H1 (cell line): ENCODE data around the gene PSMG2. TPM values are rescaled to one million over a fixed set of nuclear protein-coding genes. Genes with fewer than 3 reads are reported as not detected.

Experiments
- CTCF ChIA-PET: fragments of 300-600 bp; sonication (Branson Sonifier 250); formaldehyde crosslinking; loops from one replicate; lab custom pipeline; 2021; ENCODE audit not compliant: partially characterized antibody; lab: Charles Lee
- POLR2A ChIA-PET: fragments of 300-600 bp; sonication (Branson Sonifier 250); formaldehyde crosslinking; loops from one replicate; lab custom pipeline; 2021; ENCODE audit warnings: inconsistent platforms; ENCODE audit not compliant: partially characterized antibody; lab: Charles Lee
- DNase-seq, 2 experiments: peaks; one replicate each; pipeline versions ENCODE4 v3.0.0 to v3.0.0-alpha.2; 2010 to 2022; ENCODE audit warnings: low spot score in 2 of 2, low read depth in 1 of 2, mixed read lengths in 1 of 2
- FAIRE-seq: peaks from 2 replicates; lab custom pipeline; 2011; peaks lifted over from hg19 to GRCh38; lab: Jason Lieb, UNC
- H2AFZ ChIP-seq: 2 replicates; pipeline ENCODE4 v1.8.1; 2012; ENCODE audit warnings: low read length, inconsistent platforms
- H2AK5ac ChIP-seq: 2 replicates; pipeline ENCODE4 v1.6.1; 2013; ENCODE audit warnings: low read depth, low read length
- H2BK120ac ChIP-seq: replicated peaks from 2 replicates; pipeline ENCODE3; 2013; ENCODE audit warnings: low read depth, low read length, inconsistent platforms
- H2BK12ac ChIP-seq: 2 replicates; pipeline ENCODE4 v1.6.1; 2013; ENCODE audit warnings: low read depth, low read length
- H2BK15ac ChIP-seq: 2 replicates; pipeline ENCODE4 v1.6.1; 2013; ENCODE audit warnings: low read length
- H2BK20ac ChIP-seq: 2 replicates; pipeline ENCODE4 v1.6.1; 2013; ENCODE audit warnings: low read length
- H2BK5ac ChIP-seq: 2 replicates; pipeline ENCODE4 v1.6.1; 2013; ENCODE audit warnings: low read depth, low read length
- H3K14ac ChIP-seq: 2 replicates; pipeline ENCODE4 v1.6.1; 2013; ENCODE audit warnings: inconsistent platforms; ENCODE audit not compliant: insufficient read length
- H3K18ac ChIP-seq: 2 replicates; pipeline ENCODE4 v1.6.1; 2013; ENCODE audit warnings: low read length; ENCODE audit errors: extremely low read depth
- H3K23ac ChIP-seq: 2 replicates; pipeline ENCODE4 v1.6.1; 2013; ENCODE audit warnings: inconsistent platforms; ENCODE audit not compliant: insufficient read length
- H3K23me2 ChIP-seq: 2 replicates; pipeline ENCODE4 v1.6.1; 2013; ENCODE audit warnings: low read depth, low read length
- H3K27ac ChIP-seq: 2 replicates; pipeline ENCODE4 v1.6.1; 2011; ENCODE audit warnings: low read depth, low read length, inconsistent platforms
- H3K27me3 ChIP-seq, 4 experiments: replicated peaks in 1 of 4; 1 replicate in 1 of 4; 2 replicates in 3 of 4; pipeline versions ENCODE4 v1.6.1 to v1.8.1; 2011 to 2013; ENCODE audit warnings: low read length in 3 of 4, mild to moderate bottlenecking in 3 of 4, inconsistent platforms in 2 of 4, mixed read lengths in 2 of 4, moderate library complexity in 1 of 4; ENCODE audit not compliant: control insufficient read depth in 3 of 4, insufficient read depth in 3 of 4; ENCODE audit errors: extremely low read depth in 1 of 4
- H3K36me3 ChIP-seq, 4 experiments: 2 replicates each; pipeline versions ENCODE4 v1.6.1 to v1.8.1; 2011 to 2013; ENCODE audit warnings: mild to moderate bottlenecking in 4 of 4, low read length in 3 of 4, moderate library complexity in 2 of 4, control low read depth in 1 of 4, inconsistent platforms in 1 of 4; ENCODE audit not compliant: insufficient read depth in 4 of 4, control insufficient read depth in 2 of 4
- H3K4ac ChIP-seq: replicated peaks from 2 replicates; pipeline ENCODE3; 2013; ENCODE audit warnings: low read length, low read depth, mixed read lengths, inconsistent platforms; ENCODE audit not compliant: insufficient read length
- H3K4me1 ChIP-seq, 4 experiments: replicated peaks in 1 of 4; 1 replicate in 1 of 4; 2 replicates in 3 of 4; pipeline versions ENCODE4 v1.6.1 to v1.8.1; 2011 to 2013; ENCODE audit warnings: low read length in 3 of 4, inconsistent platforms in 2 of 4, mixed read lengths in 1 of 4; ENCODE audit not compliant: insufficient read depth in 4 of 4, control insufficient read depth in 3 of 4
- H3K4me2 ChIP-seq, 2 experiments: 2 replicates each; pipeline versions ENCODE4 v1.6.1 to v1.8.1; 2011 to 2013; ENCODE audit warnings: low read depth in 2 of 2, low read length in 2 of 2, control low read depth in 1 of 2, inconsistent platforms in 1 of 2, mild to moderate bottlenecking in 1 of 2; ENCODE audit not compliant: insufficient read depth in 1 of 2
- H3K4me3 ChIP-seq, 4 experiments: fragments of 200-600, 300-600 bp in 1 of 4; sonication (generic), shearing (Covaris generic), sonication (Bioruptor Twin) in 1 of 4; 2 replicates each; pipeline versions ENCODE4 v1.5.1 to v1.8.1; 2011 to 2016; ENCODE audit warnings: low read length in 4 of 4, low read depth in 3 of 4, control low read depth in 2 of 4, inconsistent platforms in 2 of 4, mild to moderate bottlenecking in 2 of 4, mixed read lengths in 1 of 4, moderate library complexity in 1 of 4; ENCODE audit not compliant: insufficient read depth in 2 of 4; ENCODE audit errors: extremely low read depth in 1 of 4
- H3K56ac ChIP-seq: replicated peaks from 2 replicates; pipeline ENCODE3; 2013; ENCODE audit warnings: low read depth, mild to moderate bottlenecking, mixed read lengths, low read length, inconsistent platforms; ENCODE audit not compliant: insufficient read length
- H3K79me1 ChIP-seq: 2 replicates; pipeline ENCODE4 v1.6.1; 2013; ENCODE audit warnings: low read depth, low read length, control low read depth
- H3K79me2 ChIP-seq, 2 experiments: 2 replicates each; pipeline versions ENCODE4 v1.6.1 to v1.8.1; 2012 to 2013; ENCODE audit warnings: low read length in 2 of 2, mild to moderate bottlenecking in 2 of 2, inconsistent platforms in 1 of 2; ENCODE audit not compliant: insufficient read depth in 2 of 2, control insufficient read depth in 1 of 2
- H3K9ac ChIP-seq, 4 experiments: replicated peaks in 1 of 4; 1 replicate in 1 of 4; 2 replicates in 3 of 4; pipeline versions ENCODE4 v1.6.1 to v1.8.1; 2011 to 2013; ENCODE audit warnings: low read depth in 3 of 4, low read length in 3 of 4, control low read depth in 2 of 4, mild to moderate bottlenecking in 2 of 4, moderate library complexity in 2 of 4, inconsistent platforms in 1 of 4; ENCODE audit errors: extremely low read depth in 1 of 4
- H3K9me3 ChIP-seq, 2 experiments: 2 replicates each; pipeline versions ENCODE4 v1.6.1 to v1.8.1; 2012 to 2013; ENCODE audit warnings: mild to moderate bottlenecking in 2 of 2, moderate library complexity in 2 of 2, control low read depth in 1 of 2, inconsistent platforms in 1 of 2, low read depth in 1 of 2, low read length in 1 of 2, mixed read lengths in 1 of 2; ENCODE audit not compliant: insufficient read depth in 2 of 2
- H4K20me1 ChIP-seq, 2 experiments: replicated peaks in 1 of 2; 2 replicates each; pipeline versions ENCODE3 to v1.8.1; 2011 to 2013; ENCODE audit warnings: inconsistent platforms in 2 of 2, low read length in 2 of 2, mild to moderate bottlenecking in 1 of 2; ENCODE audit not compliant: insufficient read depth in 2 of 2, control insufficient read depth in 1 of 2
- H4K5ac ChIP-seq: 2 replicates; pipeline ENCODE4 v1.6.1; 2013; ENCODE audit warnings: low read length, low read depth, mixed read lengths, inconsistent platforms; ENCODE audit not compliant: insufficient read length
- H4K8ac ChIP-seq: 2 replicates; pipeline ENCODE4 v1.8.0; 2013; ENCODE audit warnings: mild to moderate bottlenecking, moderate library complexity, low read length, inconsistent platforms; ENCODE audit not compliant: insufficient read depth; ENCODE audit errors: extremely low read depth
- H4K91ac ChIP-seq: replicated peaks from 2 replicates; pipeline ENCODE3; 2013; ENCODE audit warnings: low read length, mixed read lengths, inconsistent platforms; ENCODE audit not compliant: insufficient read length
- CBX5 ChIP-seq: fragments of 300-800, 300-1000 bp; sonication (generic); IDR thresholded peaks from 2 replicates; pipeline ENCODE4 v1.7.1; 2016; ENCODE audit warnings: antibody characterized with exemption, low read length, low read depth
- CEBPB ChIP-seq: IDR thresholded peaks from 2 replicates; pipeline ENCODE4 v1.6.1; 2012; ENCODE audit warnings: low read depth, low read length
- FOSL1 ChIP-seq: IDR thresholded peaks from 2 replicates; pipeline ENCODE4 v1.6.1; 2011; ENCODE audit warnings: mild to moderate bottlenecking, low read depth, low read length, moderate library complexity; ENCODE audit not compliant: insufficient read depth
- GABPA ChIP-seq: IDR thresholded peaks from 2 replicates; pipeline ENCODE4 v1.6.1; 2011; ENCODE audit warnings: mild to moderate bottlenecking, low read length, moderate library complexity, borderline replicate concordance; ENCODE audit not compliant: insufficient read depth
- GTF2F1 ChIP-seq: IDR thresholded peaks from 2 replicates; pipeline ENCODE4 v1.6.1; 2012; ENCODE audit warnings: low read depth, low read length, improper control_type of control experiment, borderline replicate concordance
- HDAC2 ChIP-seq, 2 experiments: fragments of 300-600 bp in 1 of 2; sonication (generic) in 1 of 2; IDR thresholded peaks; 2 replicates each; pipeline ENCODE4 v1.6.1; 2011 to 2012; ENCODE audit warnings: low read depth in 2 of 2, low read length in 2 of 2, mild to moderate bottlenecking in 2 of 2, moderate library complexity in 2 of 2, borderline replicate concordance in 1 of 2, inconsistent platforms in 1 of 2
- RAD21 ChIP-seq, 2 experiments: IDR thresholded peaks in 1 of 2; conservative IDR thresholded peaks in 1 of 2; 2 replicates each; pipeline ENCODE4 v1.6.1; 2011; ENCODE audit warnings: low read depth in 2 of 2, low read length in 2 of 2, improper control_type of control experiment in 1 of 2, inconsistent platforms in 1 of 2, mild to moderate bottlenecking in 1 of 2, moderate library complexity in 1 of 2
- SAP30 ChIP-seq: fragments of 300-600 bp; sonication (generic); IDR thresholded peaks from 2 replicates; pipeline ENCODE4 v1.7.1; 2012; ENCODE audit warnings: low read length, moderate library complexity, mild to moderate bottlenecking, inconsistent platforms; ENCODE audit not compliant: insufficient read depth, insufficient replicate concordance
- SIX5 ChIP-seq: IDR thresholded peaks from 2 replicates; pipeline ENCODE4 v1.6.1; 2011; ENCODE audit warnings: mild to moderate bottlenecking, low read depth, low read length
- YY1 ChIP-seq: IDR thresholded peaks from 2 replicates; pipeline ENCODE4 v1.6.1; 2011; ENCODE audit warnings: low read depth, mild to moderate bottlenecking, low read length
- WGBS, 2 experiments: shearing (Covaris generic) in 1 of 2; methylation state at CpG; one replicate each; pipeline versions ENCODE4 v1.1.6 to v1.1.7; 2013 to 2015; ENCODE audit warnings: low lambda C conversion rate in 2 of 2, mixed read lengths in 2 of 2, inconsistent platforms in 1 of 2, low coverage in 1 of 2, missing lambda C conversion rate in 1 of 2; ENCODE audit not compliant: insufficient replicate concordance in 2 of 2, insufficient coverage in 1 of 2, insufficient read length in 1 of 2; ENCODE audit errors: extremely low coverage in 1 of 2, missing lambda C conversion rate in 1 of 2; 5-methylcytosine and 5-hydroxymethylcytosine counted together
- polyA plus RNA-seq, 7 experiments: library from polyadenylated mRNA; depleted of rRNA in 3 of 7; stranded (reverse) in 5 of 7; unstranded in 2 of 7; fragments of >200 nt in 5 of 7; fragments of 200-250 nt in 2 of 7; gene quantifications; 1 replicate in 5 of 7; 2 replicates in 1 of 7; 4 replicates in 1 of 7; pipeline versions ENCODE4 v1.2.1 to v1.2.3, GENCODE V29; 2011 to 2013; ENCODE audit warnings: missing spikeins in 2 of 7, mixed read lengths in 2 of 7
- total RNA-seq: library from RNA; stranded (reverse); fragmentation: NEBNext Ultra II Directional; extraction: Animal tissue kit (Norgen Biotek cat#: 25700); gene quantifications from 2 replicates; pipeline ENCODE4 v1.2.1, GENCODE V29; 2021

Gene PSMG2
- total and polyA plus RNA-seq, 2 of the 8 experiments (the other 6 are each of a cell fraction or from before 2014, with no cell fraction given) = 52.9 to 79.3 TPM

- Histone ChIP-seq H2AFZ (no peak overlapping the region), H2BK20ac (no peak overlapping the region), H3K4me2 (no peak overlapping the region), H4K20me1 (no peaks in the 10 kb centered on the region), H3K14ac (no peak overlapping the region), H2AK5ac (no peak overlapping the region), H3K27me3 (no peaks in the 10 kb centered on the region), H3K56ac (no peak overlapping the region), H3K9me3 (no peaks in the 10 kb centered on the region), H3K4me1 (no peaks in the 10 kb centered on the region; a peak in 1 of 7 replicates), H3K79me1 (no peaks in the 10 kb centered on the region), H2BK15ac (no peak overlapping the region), H2BK5ac (no peak overlapping the region), H4K91ac (no peak overlapping the region), H3K23ac (no peak overlapping the region), H3K9ac (no peak overlapping the region), H4K8ac (no peak overlapping the region), H3K23me2 (no peaks in the 10 kb centered on the region), H4K5ac (no peak overlapping the region), H2BK12ac (no peak overlapping the region), H3K36me3 (no peaks in the 10 kb centered on the region), H3K27ac (no peak overlapping the region), H3K79me2 (no peaks in the 10 kb centered on the region), H3K4ac (no peak overlapping the region), H3K18ac (no peak overlapping the region), H3K4me3 (no peak overlapping the region), H2BK120ac (no peak overlapping the region)
- DNase-seq (no peak), FAIRE-seq (no peak)
- CTCF ChIA-PET = interaction anchor here (0.7 to 2.7 kb wide), 9 partner anchors 9 to 189 kb away, joined by 3 to 14 read pairs (median 4); no protein-coding TSS in a partner anchor
- POLR2A ChIA-PET = interaction anchor here (1.1 to 1.3 kb wide), 2 partner anchors 41 to 203 kb away, joined by 3 to 4 read pairs; no protein-coding TSS in a partner anchor
- WGBS, 2 experiments = 86% methylated on average over 7 of the region's 7 CpGs; no CpG with 5 or more reads in 1 of the 2 experiments
- TF ChIP-seq SAP30 (no peak), GABPA (no peak), CBX5 (no peak), CEBPB (no peak), GTF2F1 (no peak), FOSL1 (no peak), SIX5 (no peak), RAD21 (IDR thresholded peaks at IDR 0.05 in 1 of 2, conservative IDR thresholded peaks at IDR 0.05 in 1 of 2; ENCODE audit: low read depth in 2 of 2, low read length in 2 of 2) (no peak), YY1 (no peak), HDAC2 (IDR thresholded peaks at IDR 0.05; ENCODE audit: borderline replicate concordance in 1 of 2, low read depth in 2 of 2, low read length in 2 of 2) (no peak)
Measured at GRCh38 chr18:12745095-12745795, 42.4 kb downstream of the PSMG2 start.
